Measurements from ENCODE around the gene IL17C. TPM values are rescaled to one million over a fixed set of nuclear protein-coding genes. Genes with fewer than 3 reads are reported as not detected.

IL17C gene
- total and polyA plus RNA-seq, 10 of the 15 experiments (the other 5 are each of a cell fraction or from before 2014, with no cell fraction given): not detected

DNA sequence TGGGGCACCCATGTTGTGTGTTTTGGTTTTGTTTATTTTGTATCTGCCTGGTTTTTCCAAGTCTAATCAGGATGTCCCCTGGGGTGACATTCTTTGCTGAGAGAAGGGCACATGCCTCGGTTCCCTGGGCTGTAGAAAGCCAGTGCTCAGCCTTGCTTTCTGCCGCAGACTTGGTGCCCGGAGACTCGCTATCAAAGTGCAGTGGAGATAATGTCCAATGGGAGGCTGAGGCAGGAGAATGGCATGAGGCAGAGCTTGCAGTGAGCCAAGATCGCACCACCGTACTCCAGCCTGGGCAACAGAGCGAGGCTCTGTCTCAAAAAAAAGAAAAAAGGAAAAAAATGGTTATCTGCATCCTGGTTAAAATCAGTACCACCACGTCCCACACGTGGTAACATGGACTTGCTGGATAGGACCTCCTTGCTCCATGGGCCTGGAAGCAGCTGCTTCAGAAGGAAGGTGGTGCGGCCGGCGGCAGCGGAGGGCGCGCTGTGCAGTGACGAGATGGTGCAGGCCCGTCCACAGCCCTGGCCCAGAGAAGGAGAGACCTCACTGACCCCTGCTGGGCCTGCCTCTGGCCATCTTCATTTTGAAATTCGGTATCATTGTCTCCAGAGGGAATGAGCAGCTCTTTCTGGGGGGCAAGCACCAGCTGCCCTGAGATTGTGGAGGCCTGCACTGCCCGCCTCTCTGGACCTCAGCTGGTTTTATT is 19.3 kb upstream of the IL17C start:
- BruUV-seq (replicated peaks): no TSS peak
- Histone ChIP-seq H3K27ac (ENCODE audit: control insufficient read depth, insufficient read depth) (no peak overlapping the region), H3K4me3 (no peak overlapping the region), H3K36me3 (ENCODE audit: control insufficient read depth in 2 of 2, insufficient read depth in 2 of 2, low read length in 1 of 2) (peaks cover 10 to 45% of the 10 kb centered on the region in 2 experiments; a peak in 3 of 4 replicates), H3K4me2 (ENCODE audit: control insufficient read depth, insufficient read depth) (no peak overlapping the region), H2AFZ (ENCODE audit: control insufficient read depth, low read depth, low read length) (no peak overlapping the region), H3K27me3 (replicated peaks in 1 of 2; ENCODE audit: control insufficient read depth in 2 of 2, insufficient read depth in 2 of 2, low read length in 1 of 2) (no peaks in the 10 kb centered on the region), H3K9ac (ENCODE audit: control insufficient read depth, insufficient read depth, low read length) (no peak overlapping the region), H4K20me1 (ENCODE audit: control insufficient read depth, insufficient read depth) (no peaks in the 10 kb centered on the region), H3K79me2 (ENCODE audit: control insufficient read depth, insufficient read depth, low read length) (no peaks in the 10 kb centered on the region), H3K4me1 (ENCODE audit: control insufficient read depth, insufficient read depth, low read length) (no peaks in the 10 kb centered on the region), H3K9me3 (replicated peaks; ENCODE audit: control insufficient read depth, insufficient read depth, low read length) (no peaks in the 10 kb centered on the region)
- DNase-seq (ENCODE audit: low read depth, low spot score) (no peak), ATAC-seq (no peak), FAIRE-seq (no peak)
- RAD21 ChIA-PET (ENCODE audit: unreplicated experiment): no interaction called here
- intact Hi-C loops (cut with micrococcal nuclease; ENCODE audit: unreplicated experiment) (no loop called here), in situ Hi-C loops (cut with MboI) (no loop called here)
- POLR2A ChIA-PET: no interaction called here
- SMC1A ChIA-PET (ENCODE audit: uncharacterized antibody, unreplicated experiment): no interaction called here
- TF ChIP-seq NFYB (IDR thresholded peaks at IDR 0.05; ENCODE audit: insufficient read depth, low read depth, low read length) (no peak), HDAC6 (IDR thresholded peaks at IDR 0.05; ENCODE audit: unreplicated experiment) (no peak), GATAD2B (conservative IDR thresholded peaks at IDR 0.05; ENCODE audit: low read depth) (no peak), CBX3 (IDR thresholded peaks at IDR 0.05; ENCODE audit: borderline replicate concordance, low read depth) (no peak), SRF (IDR thresholded peaks at IDR 0.05; ENCODE audit: low read depth in 2 of 2, low read length in 2 of 2) (no peak), SMAD5 (IDR thresholded peaks at IDR 0.05; ENCODE audit: low read depth) (no peak), IRF4 (IDR thresholded peaks at IDR 0.05; ENCODE audit: low read depth, low read length) (no peak), EGR1 (IDR thresholded peaks at IDR 0.05; ENCODE audit: borderline replicate concordance in 1 of 2, low read depth in 2 of 2, low read length in 2 of 2) (no peak), PML (IDR thresholded peaks at IDR 0.05; ENCODE audit: low read length) (no peak)
- TF ChIP-seq, protein P1, sequence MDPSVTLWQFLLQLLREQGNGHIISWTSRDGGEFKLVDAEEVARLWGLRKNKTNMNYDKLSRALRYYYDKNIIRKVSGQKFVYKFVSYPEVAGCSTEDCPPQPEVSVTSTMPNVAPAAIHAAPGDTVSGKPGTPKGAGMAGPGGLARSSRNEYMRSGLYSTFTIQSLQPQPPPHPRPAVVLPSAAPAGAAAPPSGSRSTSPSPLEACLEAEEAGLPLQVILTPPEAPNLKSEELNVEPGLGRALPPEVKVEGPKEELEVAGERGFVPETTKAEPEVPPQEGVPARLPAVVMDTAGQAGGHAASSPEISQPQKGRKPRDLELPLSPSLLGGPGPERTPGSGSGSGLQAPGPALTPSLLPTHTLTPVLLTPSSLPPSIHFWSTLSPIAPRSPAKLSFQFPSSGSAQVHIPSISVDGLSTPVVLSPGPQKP (IDR thresholded peaks at IDR 0.05; ENCODE audit: low read depth, low read length): no peak
- TF ChIP-seq, protein P2, sequence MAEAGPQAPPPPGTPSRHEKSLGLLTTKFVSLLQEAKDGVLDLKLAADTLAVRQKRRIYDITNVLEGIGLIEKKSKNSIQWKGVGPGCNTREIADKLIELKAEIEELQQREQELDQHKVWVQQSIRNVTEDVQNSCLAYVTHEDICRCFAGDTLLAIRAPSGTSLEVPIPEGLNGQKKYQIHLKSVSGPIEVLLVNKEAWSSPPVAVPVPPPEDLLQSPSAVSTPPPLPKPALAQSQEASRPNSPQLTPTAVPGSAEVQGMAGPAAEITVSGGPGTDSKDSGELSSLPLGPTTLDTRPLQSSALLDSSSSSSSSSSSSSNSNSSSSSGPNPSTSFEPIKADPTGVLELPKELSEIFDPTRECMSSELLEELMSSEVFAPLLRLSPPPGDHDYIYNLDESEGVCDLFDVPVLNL (IDR thresholded peaks at IDR 0.05; ENCODE audit: low read depth, low read length): no peak
- TF ChIP-seq, protein P3, sequence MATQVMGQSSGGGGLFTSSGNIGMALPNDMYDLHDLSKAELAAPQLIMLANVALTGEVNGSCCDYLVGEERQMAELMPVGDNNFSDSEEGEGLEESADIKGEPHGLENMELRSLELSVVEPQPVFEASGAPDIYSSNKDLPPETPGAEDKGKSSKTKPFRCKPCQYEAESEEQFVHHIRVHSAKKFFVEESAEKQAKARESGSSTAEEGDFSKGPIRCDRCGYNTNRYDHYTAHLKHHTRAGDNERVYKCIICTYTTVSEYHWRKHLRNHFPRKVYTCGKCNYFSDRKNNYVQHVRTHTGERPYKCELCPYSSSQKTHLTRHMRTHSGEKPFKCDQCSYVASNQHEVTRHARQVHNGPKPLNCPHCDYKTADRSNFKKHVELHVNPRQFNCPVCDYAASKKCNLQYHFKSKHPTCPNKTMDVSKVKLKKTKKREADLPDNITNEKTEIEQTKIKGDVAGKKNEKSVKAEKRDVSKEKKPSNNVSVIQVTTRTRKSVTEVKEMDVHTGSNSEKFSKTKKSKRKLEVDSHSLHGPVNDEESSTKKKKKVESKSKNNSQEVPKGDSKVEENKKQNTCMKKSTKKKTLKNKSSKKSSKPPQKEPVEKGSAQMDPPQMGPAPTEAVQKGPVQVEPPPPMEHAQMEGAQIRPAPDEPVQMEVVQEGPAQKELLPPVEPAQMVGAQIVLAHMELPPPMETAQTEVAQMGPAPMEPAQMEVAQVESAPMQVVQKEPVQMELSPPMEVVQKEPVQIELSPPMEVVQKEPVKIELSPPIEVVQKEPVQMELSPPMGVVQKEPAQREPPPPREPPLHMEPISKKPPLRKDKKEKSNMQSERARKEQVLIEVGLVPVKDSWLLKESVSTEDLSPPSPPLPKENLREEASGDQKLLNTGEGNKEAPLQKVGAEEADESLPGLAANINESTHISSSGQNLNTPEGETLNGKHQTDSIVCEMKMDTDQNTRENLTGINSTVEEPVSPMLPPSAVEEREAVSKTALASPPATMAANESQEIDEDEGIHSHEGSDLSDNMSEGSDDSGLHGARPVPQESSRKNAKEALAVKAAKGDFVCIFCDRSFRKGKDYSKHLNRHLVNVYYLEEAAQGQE (IDR thresholded peaks at IDR 0.05; ENCODE audit: low read depth, low read length): no peak
- TF ChIP-seq, protein P4, sequence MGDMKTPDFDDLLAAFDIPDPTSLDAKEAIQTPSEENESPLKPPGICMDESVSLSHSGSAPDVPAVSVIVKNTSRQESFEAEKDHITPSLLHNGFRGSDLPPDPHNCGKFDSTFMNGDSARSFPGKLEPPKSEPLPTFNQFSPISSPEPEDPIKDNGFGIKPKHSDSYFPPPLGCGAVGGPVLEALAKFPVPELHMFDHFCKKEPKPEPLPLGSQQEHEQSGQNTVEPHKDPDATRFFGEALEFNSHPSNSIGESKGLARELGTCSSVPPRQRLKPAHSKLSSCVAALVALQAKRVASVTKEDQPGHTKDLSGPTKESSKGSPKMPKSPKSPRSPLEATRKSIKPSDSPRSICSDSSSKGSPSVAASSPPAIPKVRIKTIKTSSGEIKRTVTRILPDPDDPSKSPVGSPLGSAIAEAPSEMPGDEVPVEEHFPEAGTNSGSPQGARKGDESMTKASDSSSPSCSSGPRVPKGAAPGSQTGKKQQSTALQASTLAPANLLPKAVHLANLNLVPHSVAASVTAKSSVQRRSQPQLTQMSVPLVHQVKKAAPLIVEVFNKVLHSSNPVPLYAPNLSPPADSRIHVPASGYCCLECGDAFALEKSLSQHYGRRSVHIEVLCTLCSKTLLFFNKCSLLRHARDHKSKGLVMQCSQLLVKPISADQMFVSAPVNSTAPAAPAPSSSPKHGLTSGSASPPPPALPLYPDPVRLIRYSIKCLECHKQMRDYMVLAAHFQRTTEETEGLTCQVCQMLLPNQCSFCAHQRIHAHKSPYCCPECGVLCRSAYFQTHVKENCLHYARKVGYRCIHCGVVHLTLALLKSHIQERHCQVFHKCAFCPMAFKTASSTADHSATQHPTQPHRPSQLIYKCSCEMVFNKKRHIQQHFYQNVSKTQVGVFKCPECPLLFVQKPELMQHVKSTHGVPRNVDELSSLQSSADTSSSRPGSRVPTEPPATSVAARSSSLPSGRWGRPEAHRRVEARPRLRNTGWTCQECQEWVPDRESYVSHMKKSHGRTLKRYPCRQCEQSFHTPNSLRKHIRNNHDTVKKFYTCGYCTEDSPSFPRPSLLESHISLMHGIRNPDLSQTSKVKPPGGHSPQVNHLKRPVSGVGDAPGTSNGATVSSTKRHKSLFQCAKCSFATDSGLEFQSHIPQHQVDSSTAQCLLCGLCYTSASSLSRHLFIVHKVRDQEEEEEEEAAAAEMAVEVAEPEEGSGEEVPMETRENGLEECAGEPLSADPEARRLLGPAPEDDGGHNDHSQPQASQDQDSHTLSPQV (IDR thresholded peaks at IDR 0.05): no peak
- CTCF ChIA-PET: interaction anchor here (1.0 to 1.5 kb wide), 2 partner anchors 14 to 60 kb away, joined by 3 to 5 read pairs; no protein-coding TSS in a partner anchor
- WGBS (ENCODE audit: insufficient coverage, insufficient replicate concordance, low lambda C conversion rate, missing lambda C conversion rate): 95% methylated on average over 19 of the region's 19 CpGs
